Liver (tissue), 9 donors: Measurements from ENCODE around the gene FILIP1L. TPM values are rescaled to one million over a fixed set of nuclear protein-coding genes. Genes with fewer than 3 reads are reported as not detected.

Experiments
- DNase-seq: peaks from one replicate; pipeline ENCODE4 v3.0.0-alpha.2; 2017; ENCODE audit warnings: low spot score
- H3K27ac ChIP-seq, 2 donors: one replicate each; pipeline ENCODE4 v1.7.0; 2013; ENCODE audit warnings: inconsistent platforms in 2 of 2, low read length in 2 of 2, control low read depth in 1 of 2, low read depth in 1 of 2, mild to moderate bottlenecking in 1 of 2
- H3K27me3 ChIP-seq, 4 donors: one replicate each; pipeline versions ENCODE4 v1.6.1 to v1.7.0; 2013; ENCODE audit warnings: low read length in 3 of 4, inconsistent platforms in 1 of 4, mild to moderate bottlenecking in 1 of 4, moderate library complexity in 1 of 4; ENCODE audit not compliant: control insufficient read depth in 4 of 4, insufficient read depth in 4 of 4
- H3K36me3 ChIP-seq, 4 donors: one replicate each; pipeline versions ENCODE4 v1.6.1 to v1.7.0; 2013; ENCODE audit warnings: low read length in 3 of 4, mild to moderate bottlenecking in 3 of 4, low read depth in 1 of 4, moderate library complexity in 1 of 4; ENCODE audit not compliant: control insufficient read depth in 4 of 4, insufficient read depth in 3 of 4
- H3K4me1 ChIP-seq, 4 donors: one replicate each; pipeline versions ENCODE4 v1.6.1 to v1.7.0; 2013; ENCODE audit warnings: low read length in 3 of 4, mild to moderate bottlenecking in 3 of 4, moderate library complexity in 1 of 4; ENCODE audit not compliant: control insufficient read depth in 4 of 4, insufficient read depth in 4 of 4
- H3K4me3 ChIP-seq, 3 donors: one replicate each; pipeline versions ENCODE4 v1.6.1 to v1.7.0; 2013; ENCODE audit warnings: low read length in 3 of 3, control low read depth in 1 of 3, low read depth in 1 of 3, mild to moderate bottlenecking in 1 of 3
- H3K9ac ChIP-seq, 2 donors: one replicate each; pipeline ENCODE4 v1.7.0; 2013; ENCODE audit warnings: low read length in 2 of 2, mild to moderate bottlenecking in 2 of 2, moderate library complexity in 2 of 2, control low read depth in 1 of 2, low read depth in 1 of 2
- H3K9me3 ChIP-seq, 4 donors: one replicate each; pipeline versions ENCODE4 v1.6.1 to v1.7.0; 2013; ENCODE audit warnings: low read length in 3 of 4; ENCODE audit not compliant: control insufficient read depth in 4 of 4
- EGR1 ChIP-seq, 2 donors: IDR thresholded peaks; 2 replicates each; pipeline ENCODE4 v1.6.1; 2016 to 2018; ENCODE audit warnings: antibody characterized with exemption in 2 of 2, low read depth in 2 of 2
- FOXA1 ChIP-seq: IDR thresholded peaks from 2 replicates; pipeline ENCODE4 v1.6.1; 2016; ENCODE audit warnings: antibody characterized with exemption
- FOXA2 ChIP-seq: IDR thresholded peaks from 2 replicates; pipeline ENCODE4 v1.6.1; 2016; ENCODE audit warnings: antibody characterized with exemption
- GABPA ChIP-seq, 2 donors: IDR thresholded peaks in 1 of 2; conservative IDR thresholded peaks in 1 of 2; 2 replicates each; pipeline ENCODE4 v1.6.1; 2016; ENCODE audit warnings: antibody characterized with exemption in 2 of 2, mild to moderate bottlenecking in 1 of 2, moderate library complexity in 1 of 2
- HNF4A ChIP-seq, 2 donors: conservative IDR thresholded peaks; 2 replicates each; pipeline ENCODE4 v1.6.1; 2016; ENCODE audit warnings: antibody characterized with exemption in 2 of 2, mild to moderate bottlenecking in 2 of 2
- HNF4G ChIP-seq: IDR thresholded peaks from 2 replicates; pipeline ENCODE4 v1.6.1; 2016; ENCODE audit warnings: antibody characterized with exemption
- JUND ChIP-seq, 2 donors: IDR thresholded peaks; 2 replicates each; pipeline ENCODE4 v1.6.1; 2016; ENCODE audit warnings: antibody characterized with exemption in 2 of 2
- NR2F2 ChIP-seq: IDR thresholded peaks from 2 replicates; pipeline ENCODE4 v1.6.1; 2016; ENCODE audit warnings: antibody characterized with exemption
- RAD21 ChIP-seq, 2 donors: IDR thresholded peaks; 2 replicates each; pipeline ENCODE4 v1.6.1; 2016; ENCODE audit warnings: antibody characterized with exemption in 2 of 2, mild to moderate bottlenecking in 2 of 2
- RXRA ChIP-seq, 2 donors: IDR thresholded peaks; 2 replicates each; pipeline ENCODE4 v1.6.1; 2017 to 2018; ENCODE audit warnings: antibody characterized with exemption in 2 of 2, mild to moderate bottlenecking in 1 of 2
- SP1 ChIP-seq: IDR thresholded peaks from 2 replicates; pipeline ENCODE4 v1.6.1; 2018; ENCODE audit warnings: antibody characterized with exemption, mild to moderate bottlenecking
- WGBS: extraction: QIAGEN DNeasy Blood & Tissue Kit; methylation state at CpG from one replicate; pipeline ENCODE4 v1.1.7; 2013; 5-methylcytosine and 5-hydroxymethylcytosine counted together
- polyA plus RNA-seq, 2 donors: library from polyadenylated mRNA; stranded (reverse) in 1 of 2; unstranded in 1 of 2; fragments of 200-250 nt in 1 of 2; fragments of >200 nt in 1 of 2; fragmentation: Nextera tagmentation in 1 of 2; extraction: Ambion mirVana in 1 of 2; gene quantifications; one replicate each; pipeline versions ENCODE4 v1.2.1 to v1.2.3, GENCODE V29; 2013 to 2015
- total RNA-seq, 2 donors: library from RNA; depleted of rRNA; stranded (reverse); fragments of >200 nt; gene quantifications; one replicate each; pipeline ENCODE4 v1.2.3, GENCODE V29; 2014
- TF ChIP-seq, protein P1 (sequence below): fragments of 150-350 bp; IDR thresholded peaks from 2 replicates; pipeline ENCODE4 v1.5.1; 2017; ENCODE audit warnings: improper control_type of control experiment, low read depth, low read length; ENCODE audit not compliant: missing input control
- TF ChIP-seq, protein P2 (sequence below): IDR thresholded peaks from 2 replicates; pipeline ENCODE4 v1.6.1; 2016; ENCODE audit warnings: antibody characterized with exemption
- TF ChIP-seq, protein P3 (sequence below): IDR thresholded peaks from 2 replicates; pipeline ENCODE4 v1.6.1; 2016; ENCODE audit warnings: antibody characterized with exemption
- donor health status: healthy.
- donor health status: healthy.
- donor health status: healthy.
- donor health status: healthy.
- donor health status: healthy.

The FILIP1L gene
- total and polyA plus RNA-seq, 4 donors, result 1.4 to 6.5 (median 1.9) TPM

DNA sequence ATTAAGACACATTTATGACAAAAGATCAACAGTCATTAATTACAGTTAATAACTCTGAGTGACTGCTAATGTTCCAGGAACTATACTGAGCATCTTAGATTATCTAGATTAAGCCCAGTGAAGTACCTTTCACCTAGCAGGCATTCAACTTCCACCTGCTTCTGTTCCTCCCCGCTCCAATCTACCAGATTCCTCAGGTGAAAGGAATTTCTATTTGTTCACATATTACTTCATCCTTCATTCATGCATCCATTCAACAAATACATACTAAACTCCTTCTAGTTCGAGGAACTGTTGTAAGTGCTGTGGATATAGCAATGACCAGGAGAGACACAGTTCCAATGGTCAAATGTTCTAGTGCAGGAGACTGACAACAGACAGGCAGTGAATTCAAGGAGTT, 139.3 kb downstream of the FILIP1L start:
- Histone ChIP-seq H3K9ac (no peak overlapping the region), H3K4me3 (no peak overlapping the region), H3K36me3 (no peaks in the 10 kb centered on the region), H3K4me1 (no peaks in the 10 kb centered on the region), H3K27ac (no peak overlapping the region), H3K27me3 (no peaks in the 10 kb centered on the region), H3K9me3 (no peaks in the 10 kb centered on the region)
- TF ChIP-seq, protein P1, sequence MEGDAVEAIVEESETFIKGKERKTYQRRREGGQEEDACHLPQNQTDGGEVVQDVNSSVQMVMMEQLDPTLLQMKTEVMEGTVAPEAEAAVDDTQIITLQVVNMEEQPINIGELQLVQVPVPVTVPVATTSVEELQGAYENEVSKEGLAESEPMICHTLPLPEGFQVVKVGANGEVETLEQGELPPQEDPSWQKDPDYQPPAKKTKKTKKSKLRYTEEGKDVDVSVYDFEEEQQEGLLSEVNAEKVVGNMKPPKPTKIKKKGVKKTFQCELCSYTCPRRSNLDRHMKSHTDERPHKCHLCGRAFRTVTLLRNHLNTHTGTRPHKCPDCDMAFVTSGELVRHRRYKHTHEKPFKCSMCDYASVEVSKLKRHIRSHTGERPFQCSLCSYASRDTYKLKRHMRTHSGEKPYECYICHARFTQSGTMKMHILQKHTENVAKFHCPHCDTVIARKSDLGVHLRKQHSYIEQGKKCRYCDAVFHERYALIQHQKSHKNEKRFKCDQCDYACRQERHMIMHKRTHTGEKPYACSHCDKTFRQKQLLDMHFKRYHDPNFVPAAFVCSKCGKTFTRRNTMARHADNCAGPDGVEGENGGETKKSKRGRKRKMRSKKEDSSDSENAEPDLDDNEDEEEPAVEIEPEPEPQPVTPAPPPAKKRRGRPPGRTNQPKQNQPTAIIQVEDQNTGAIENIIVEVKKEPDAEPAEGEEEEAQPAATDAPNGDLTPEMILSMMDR, result no peak
- TF ChIP-seq NR2F2 (no peak), FOXA2 (no peak), HNF4A (conservative IDR thresholded peaks at IDR 0.05) (no peak)
- TF ChIP-seq, protein P2, sequence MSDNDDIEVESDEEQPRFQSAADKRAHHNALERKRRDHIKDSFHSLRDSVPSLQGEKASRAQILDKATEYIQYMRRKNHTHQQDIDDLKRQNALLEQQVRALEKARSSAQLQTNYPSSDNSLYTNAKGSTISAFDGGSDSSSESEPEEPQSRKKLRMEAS, result no peak
- WGBS, result 90% methylated on average over 2 of the region's 2 CpGs
- no peak for DNase-seq

DNA sequence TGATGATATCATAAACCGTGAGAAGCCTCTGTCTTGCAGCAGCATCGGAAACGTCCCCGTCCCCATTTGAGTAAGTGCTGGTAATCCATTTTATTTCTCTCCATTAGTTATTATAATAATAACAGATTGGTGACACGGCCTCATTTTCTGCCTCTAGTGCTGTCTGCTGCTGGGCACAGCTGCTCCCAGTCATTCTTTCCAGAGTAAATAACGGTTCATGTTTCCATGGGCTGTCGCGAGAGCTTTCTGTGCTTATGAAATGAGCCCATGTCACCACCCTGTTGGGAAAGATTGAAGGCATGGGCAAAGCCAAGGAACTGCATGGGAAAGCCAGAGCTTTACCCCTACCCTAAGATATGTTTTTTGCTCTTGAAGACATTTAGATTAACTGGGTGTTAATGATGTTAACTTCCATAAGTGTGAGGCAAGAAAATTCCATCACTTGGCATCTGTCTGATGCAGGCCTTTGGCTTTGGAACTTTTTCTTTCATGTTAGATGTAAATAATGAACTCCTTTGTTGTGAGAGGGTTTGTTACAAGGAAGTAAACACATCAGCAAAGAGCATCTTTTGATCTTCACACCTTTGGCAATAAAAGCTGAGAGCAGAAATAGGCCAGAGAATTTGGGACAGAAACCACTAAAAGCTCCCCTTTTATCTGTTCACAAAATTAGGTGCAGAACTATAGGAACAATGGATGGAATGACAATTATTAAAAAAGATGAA, 141.8 kb downstream of the FILIP1L start:
- Histone ChIP-seq H3K4me1 (no peaks in the 10 kb centered on the region), H3K27me3 (no peaks in the 10 kb centered on the region), H3K9me3 (no peaks in the 10 kb centered on the region), H3K9ac (no peak overlapping the region), H3K36me3 (no peaks in the 10 kb centered on the region), H3K4me3 (no peak overlapping the region), H3K27ac (no peak overlapping the region)
- TF ChIP-seq HNF4G, result no peak
- TF ChIP-seq JUND (IDR thresholded peaks at IDR 0.05), result no peak
- TF ChIP-seq, protein P3, sequence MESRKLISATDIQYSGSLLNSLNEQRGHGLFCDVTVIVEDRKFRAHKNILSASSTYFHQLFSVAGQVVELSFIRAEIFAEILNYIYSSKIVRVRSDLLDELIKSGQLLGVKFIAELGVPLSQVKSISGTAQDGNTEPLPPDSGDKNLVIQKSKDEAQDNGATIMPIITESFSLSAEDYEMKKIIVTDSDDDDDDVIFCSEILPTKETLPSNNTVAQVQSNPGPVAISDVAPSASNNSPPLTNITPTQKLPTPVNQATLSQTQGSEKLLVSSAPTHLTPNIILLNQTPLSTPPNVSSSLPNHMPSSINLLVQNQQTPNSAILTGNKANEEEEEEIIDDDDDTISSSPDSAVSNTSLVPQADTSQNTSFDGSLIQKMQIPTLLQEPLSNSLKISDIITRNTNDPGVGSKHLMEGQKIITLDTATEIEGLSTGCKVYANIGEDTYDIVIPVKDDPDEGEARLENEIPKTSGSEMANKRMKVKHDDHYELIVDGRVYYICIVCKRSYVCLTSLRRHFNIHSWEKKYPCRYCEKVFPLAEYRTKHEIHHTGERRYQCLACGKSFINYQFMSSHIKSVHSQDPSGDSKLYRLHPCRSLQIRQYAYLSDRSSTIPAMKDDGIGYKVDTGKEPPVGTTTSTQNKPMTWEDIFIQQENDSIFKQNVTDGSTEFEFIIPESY, result no peak
- no peak for TF ChIP-seq SP1
- TF ChIP-seq, protein P1, result no peak
- TF ChIP-seq FOXA1, result no peak
- TF ChIP-seq NR2F2, result no peak
- no peak for TF ChIP-seq GABPA (IDR thresholded peaks at IDR 0.05 in 1 of 2, conservative IDR thresholded peaks at IDR 0.05 in 1 of 2)
- WGBS, result 94% methylated on average over 8 of the region's 8 CpGs
- no peak for DNase-seq

DNA sequence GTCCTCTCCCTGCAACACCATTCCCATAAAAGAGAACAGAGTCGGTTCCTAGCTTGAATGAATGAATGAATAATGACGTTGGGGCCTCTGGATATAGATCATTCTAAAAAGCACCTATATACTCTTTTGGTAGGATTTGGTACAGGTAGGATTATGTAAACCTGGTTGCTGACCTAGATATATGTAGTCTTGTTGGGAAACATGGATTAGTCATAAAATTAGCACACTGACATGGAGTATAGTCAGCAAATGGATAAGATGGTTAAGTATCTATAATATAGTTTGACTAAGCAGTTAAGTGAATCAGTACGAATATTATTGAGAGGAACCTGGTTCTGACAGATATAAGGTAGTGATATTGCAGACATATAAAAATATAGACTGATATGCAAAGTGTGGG, 142.5 kb downstream of the FILIP1L start:
- DNase-seq, result no peak
- no peaks in the 10 kb centered on the region for H3K27me3 ChIP-seq
- no peaks in the 10 kb centered on the region for H3K4me1 ChIP-seq
- H3K27ac ChIP-seq, result no peak overlapping the region
- 98% methylated on average over 3 of the region's 3 CpGs for WGBS
- H3K9ac ChIP-seq, result no peak overlapping the region
- no peaks in the 10 kb centered on the region for H3K36me3 ChIP-seq
- TF ChIP-seq, protein P2, result no peak
- TF ChIP-seq EGR1 (IDR thresholded peaks at IDR 0.05; ENCODE audit: low read depth in 2 of 2) (no peak), RAD21 (IDR thresholded peaks at IDR 0.05) (no peak), FOXA1 (no peak), RXRA (IDR thresholded peaks at IDR 0.05) (no peak)
- TF ChIP-seq, protein P3, result no peak
- H3K9me3 ChIP-seq, result no peaks in the 10 kb centered on the region
- H3K4me3 ChIP-seq, result no peak overlapping the region
